D341Med (cell line): ENCODE data around the gene BUB1.
"Not testable (repeated sequence)": the region's sequence is repeated elsewhere in the genome, so short reads cannot be mapped to it uniquely, and the experiment has no call there.

ENCODE experiments used
- DNase-seq: peaks from one replicate; pipeline ENCODE4 v3.0.0; 2012; ENCODE audit warnings: low spot score

BUB1 gene

GRCh38 chr2:110677530-110678456 is at the start of gene BUB1:
Gene BUB1, minus strand, starts transcription at chr2:110678063. Its CDS starts 68 bp downstream, at chr2:110677995.
- DNase-seq, result peak; percentile 99

GRCh38 chr2:110726285-110726684 is 48.4 kb upstream of the BUB1 start:
- DNase-seq, result no peak

GRCh38 chr2:110725859-110726258 is 48.0 kb upstream of the BUB1 start:
- DNase-seq, result no peak

DNA sequence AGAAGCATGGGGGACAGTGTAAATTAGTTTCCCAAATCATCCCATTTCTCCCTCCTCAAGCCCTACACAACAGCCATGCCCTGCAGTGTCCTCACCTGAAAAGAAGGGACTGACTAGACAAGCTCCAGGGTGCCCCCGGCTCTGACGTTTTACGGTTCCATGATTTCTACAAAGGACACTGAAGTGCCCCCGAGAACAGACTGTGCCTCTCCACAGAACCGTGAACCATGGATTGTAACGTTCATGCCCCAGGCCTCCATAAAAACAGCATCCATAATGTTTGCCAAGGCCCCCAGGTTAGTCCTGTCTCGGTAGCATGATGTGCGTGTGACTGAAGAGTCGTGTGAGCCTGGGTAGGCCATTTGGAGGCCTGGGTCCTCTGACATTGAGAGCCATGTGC is 47.5 kb upstream of the BUB1 start:
- no peak for DNase-seq

- no peak for DNase-seq
Observed at GRCh38 chr2:110724820-110725219, 47.0 kb upstream of the BUB1 start.

- DNase-seq, result no peak
Observed at GRCh38 chr2:110720547-110720946, 42.7 kb upstream of the BUB1 start.

DNA sequence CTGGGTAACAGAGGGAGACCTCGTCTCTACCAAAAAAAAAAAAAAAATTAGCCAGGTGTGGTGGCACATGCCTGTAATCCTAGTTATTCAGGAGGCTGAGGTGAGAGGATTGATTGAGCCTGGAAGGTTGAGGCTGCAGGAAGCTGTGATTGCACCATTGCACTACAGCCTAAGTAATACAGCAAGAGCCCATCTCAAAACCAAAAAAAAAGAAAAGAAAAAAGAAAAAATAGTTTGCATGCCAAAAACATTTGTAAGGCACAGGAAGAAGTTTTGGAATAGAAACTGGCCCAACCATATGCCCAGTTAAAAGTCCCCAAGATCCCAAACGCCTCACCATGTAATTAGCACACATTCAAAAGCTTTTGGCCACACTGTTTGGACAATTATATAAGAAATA is 41.1 kb upstream of the BUB1 start:
- DNase-seq, result no peak

DNA sequence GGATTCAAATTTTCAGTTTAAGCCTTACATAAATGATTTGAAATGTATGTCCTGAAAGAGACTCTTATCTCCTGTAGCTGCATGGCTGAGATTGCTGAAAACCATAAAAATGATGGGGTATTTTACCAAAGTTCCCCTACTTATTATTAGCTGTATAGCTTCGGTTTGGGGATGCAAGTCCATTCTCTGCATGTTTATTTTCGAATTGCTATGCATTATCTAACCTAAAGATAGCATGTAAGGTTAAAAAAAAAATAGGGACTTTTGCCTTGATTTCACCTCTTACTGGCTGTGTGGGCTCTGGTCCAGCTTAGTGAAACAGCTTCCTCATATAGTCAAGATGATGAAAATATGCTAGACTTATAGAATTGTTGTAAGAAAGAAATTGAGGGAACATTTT is 40.5 kb upstream of the BUB1 start:
- no peak for DNase-seq

GRCh38 chr2:110717734-110718133 is 39.9 kb upstream of the BUB1 start:
- no peak for DNase-seq

- no peak for DNase-seq
Observed at GRCh38 chr2:110716959-110717645, 39.2 kb upstream of the BUB1 start.

DNA sequence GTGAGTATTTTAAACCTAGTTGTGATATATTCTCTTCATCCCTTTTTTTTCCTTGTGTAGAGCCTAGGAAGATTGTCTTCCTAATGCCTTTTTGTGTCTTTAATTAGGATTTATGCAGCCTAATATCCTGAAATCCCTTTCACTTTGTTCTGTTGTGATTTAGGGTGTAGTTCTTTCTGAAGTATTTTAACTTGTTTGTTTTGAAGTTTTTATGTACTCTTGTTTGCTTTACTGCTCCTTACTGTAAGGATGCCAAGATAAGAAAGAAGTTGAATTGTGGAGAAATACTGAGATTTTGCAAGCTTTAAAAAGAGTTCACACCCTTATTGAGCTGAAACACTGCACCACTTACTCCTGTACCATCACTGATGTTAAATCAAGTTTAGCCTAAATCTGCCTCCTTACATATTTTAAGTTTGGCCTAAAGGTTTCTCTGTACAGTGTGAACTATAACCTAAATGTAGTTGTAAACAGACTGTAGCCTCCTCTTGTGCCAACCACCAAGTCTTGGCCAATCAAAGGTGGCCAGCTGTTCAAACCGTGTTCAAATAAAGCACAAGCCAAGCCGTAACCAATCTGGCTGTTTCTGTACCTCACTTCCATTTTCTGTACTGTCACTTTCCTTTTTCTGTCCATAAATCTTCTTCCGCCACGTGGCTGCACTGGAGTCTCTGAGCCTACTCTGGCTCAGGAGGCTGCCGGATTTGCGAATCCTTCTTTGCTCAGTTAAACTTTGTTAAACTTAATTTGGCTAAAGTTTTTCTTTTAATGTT is 36.8 kb upstream of the BUB1 start:
- DNase-seq, result no peak

GRCh38 chr2:110713513-110714362 is 35.9 kb upstream of the BUB1 start:
- no peak for DNase-seq

DNA sequence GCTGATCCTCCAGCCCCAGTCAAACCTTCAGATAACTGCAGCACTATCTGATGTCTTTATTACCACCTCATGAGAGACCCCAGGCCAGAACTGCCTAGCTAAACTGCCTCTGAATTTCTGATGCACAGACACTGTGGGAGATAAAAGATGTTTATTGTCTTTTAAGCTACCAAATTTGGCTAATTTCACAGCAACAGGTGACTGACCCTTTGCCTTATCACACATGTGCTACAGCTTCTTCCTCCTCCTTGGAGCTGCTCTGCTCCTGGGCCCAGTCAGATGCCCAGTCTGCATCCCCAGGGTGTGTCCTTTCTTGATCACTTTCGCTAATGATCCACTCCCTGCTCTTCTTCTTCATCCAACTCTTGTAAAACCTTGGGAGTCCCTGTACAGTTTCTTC is 34.9 kb upstream of the BUB1 start:
- no peak for DNase-seq

DNA sequence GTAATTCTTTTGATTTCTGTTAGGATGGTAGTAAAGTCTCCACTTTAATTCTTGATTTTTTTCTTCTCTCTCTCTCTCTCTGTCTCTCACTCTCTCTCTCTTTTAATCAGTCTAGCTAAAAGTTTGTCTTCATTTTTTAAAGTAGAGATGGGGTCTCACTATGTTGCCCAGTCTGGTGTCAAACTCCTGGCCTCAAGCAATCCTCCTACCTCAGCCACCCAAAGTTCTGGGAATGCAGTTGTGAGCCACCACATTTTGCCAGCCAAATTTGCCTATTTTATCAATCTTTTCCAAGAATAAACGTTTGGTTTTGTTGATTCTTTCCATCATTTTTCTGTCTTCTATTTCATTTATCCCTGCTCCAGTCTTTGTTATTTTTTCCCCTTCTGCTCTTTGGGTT is 30.6 kb upstream of the BUB1 start:
- no peak for DNase-seq

DNA sequence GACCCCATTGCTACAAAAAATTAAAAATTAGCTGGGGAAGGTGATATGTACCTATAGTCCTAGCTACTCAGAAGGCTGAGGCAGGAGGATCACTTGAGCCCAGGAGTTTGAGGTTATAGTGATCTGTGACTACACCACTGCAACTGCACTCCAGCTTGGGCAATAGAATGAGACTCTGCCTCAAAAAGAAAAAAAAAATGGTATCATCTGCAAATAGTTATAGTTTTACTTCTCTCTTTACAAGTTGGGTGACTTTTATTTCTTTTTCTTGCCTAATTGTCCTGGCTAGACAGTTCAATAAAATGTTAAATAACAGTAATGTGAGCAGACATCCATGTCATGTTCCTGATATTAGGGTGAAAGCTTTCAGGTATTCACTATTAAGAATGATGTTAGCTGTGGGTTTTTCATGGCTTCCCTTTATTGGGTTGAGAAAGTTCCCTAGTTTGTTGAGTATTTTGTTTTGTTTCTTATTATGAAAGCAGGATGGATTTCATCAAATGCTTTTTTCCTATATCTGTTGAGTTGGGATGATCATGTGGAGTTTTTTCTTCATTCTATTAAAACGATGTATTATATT is 29.6 kb upstream of the BUB1 start:
- no peak for DNase-seq

DNA sequence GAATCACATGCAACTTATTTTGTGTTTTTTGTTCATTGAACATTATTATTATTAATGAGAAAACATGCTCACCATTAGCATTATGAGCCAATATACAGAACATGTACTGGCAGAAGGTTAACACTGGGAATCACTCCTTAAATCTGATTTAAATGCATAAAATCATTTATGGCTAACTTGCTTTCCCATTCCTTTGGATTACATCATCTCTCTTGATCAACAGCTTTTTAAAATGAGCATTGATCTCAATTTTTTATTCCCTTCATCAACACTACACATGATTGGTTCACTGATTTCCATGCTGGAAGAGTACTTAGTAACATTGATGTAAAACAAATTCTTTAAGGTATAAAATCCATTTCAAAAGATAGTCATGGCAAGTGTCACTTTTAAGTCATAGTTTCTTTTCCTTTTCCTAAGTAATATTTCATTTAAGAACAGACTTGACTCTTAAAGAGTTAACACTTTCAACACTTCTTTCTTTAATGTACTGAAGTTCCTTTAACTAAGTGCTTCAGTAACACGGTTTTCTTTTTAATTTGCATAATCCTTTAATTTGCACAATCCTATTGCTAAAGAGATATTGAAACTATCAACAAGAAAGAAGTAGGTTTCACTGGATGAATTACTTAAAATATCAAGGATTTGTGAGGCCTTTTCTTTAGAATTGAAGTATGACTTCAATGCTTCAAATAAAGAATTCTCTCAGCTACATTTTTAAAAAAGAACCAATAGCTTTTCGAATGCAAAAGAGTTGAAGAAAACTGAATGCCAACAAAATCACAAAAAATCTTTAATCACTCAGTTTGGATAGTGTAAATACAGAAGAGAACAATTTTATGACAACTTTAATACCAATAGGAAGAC is 24.9 kb upstream of the BUB1 start:
- DNase-seq, result no peak

- not testable (repeated sequence) for DNase-seq
Observed at GRCh38 chr2:110698253-110698652, 20.4 kb upstream of the BUB1 start.

DNA sequence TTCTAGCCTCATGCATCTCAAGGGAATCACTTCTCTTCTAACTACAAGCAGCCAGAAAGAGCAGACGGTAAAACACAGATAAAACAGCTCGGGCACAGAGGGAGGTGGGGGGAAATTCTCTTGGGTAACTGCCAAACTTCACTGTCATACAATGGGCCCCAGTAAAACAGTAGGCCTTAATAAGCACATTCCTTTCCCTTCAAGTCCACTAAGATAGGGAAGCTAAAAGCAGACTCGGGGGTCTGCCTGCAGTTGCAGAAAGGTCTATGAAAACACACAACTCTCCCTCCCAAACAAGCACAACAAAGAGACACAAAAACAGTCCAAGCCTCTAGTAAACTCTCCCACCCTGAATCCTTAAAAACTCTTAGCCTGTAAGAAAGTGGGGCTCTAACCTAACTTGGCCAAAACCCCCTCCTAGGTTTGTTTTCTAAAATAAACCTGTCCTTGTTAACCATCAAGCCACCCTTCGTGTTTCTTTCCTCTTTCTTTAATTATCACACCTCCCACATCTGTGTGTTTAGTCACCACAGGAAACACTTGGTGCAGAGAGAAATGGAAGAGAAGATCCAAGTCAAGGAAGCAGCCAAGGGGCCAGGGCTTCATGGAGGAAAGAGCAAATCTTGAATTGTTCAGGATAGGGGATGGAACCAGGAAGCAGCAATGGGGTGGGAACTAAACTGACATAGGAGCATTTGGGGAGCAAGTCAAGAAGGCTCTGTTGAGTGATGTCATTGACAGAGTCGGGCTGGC is 17.5 kb upstream of the BUB1 start:
- DNase-seq, result not testable (repeated sequence)

GRCh38 chr2:110691612-110692258 is 13.9 kb upstream of the BUB1 start:
- DNase-seq, result no peak
